Measurements from ENCODE around the gene FERMT2.

GRCh38 chr14:52923902-52924575 lies 26.8 kb downstream of the FERMT2 start:
- TF ChIP-seq CTCF (IDR thresholded peaks at IDR 0.05) = peak; percentile 31 to 44 (median 33)
- no peak for TF ChIP-seq POLR2A (IDR thresholded peaks at IDR 0.05)
